GM13976 (cell line): ENCODE measurements around the gene GAGE10.

ENCODE experiments used
- DNase-seq: peaks from one replicate; pipeline ENCODE4 v3.0.0; 2012; ENCODE audit warnings: low spot score
- in situ Hi-C: fragments of 300-500 bp; cut with MboI; formaldehyde crosslinking; loops from one replicate; pipeline ENCODE4 v1.12.0; 2022; ENCODE audit warnings: low sequenced_read_pairs, mixed read lengths, inconsistent platforms; ENCODE audit not compliant: unreplicated experiment
- TF ChIP-seq, protein P1 (sequence below): IDR thresholded peaks from 2 replicates; pipeline ENCODE4 v1.5.1; 2012; ENCODE audit warnings: borderline replicate concordance, mild to moderate bottlenecking; ENCODE audit not compliant: insufficient read depth; ENCODE audit errors: extremely low read depth, missing control alignments, control extremely low read depth

GAGE10 gene, protein sequence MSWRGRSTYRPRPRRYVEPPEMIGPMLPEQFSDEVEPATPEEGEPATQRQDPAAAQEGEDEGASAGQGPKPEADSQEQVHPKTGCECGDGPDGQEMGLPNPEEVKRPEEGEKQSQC

GRCh38 chrX:49303346-49303745 is at the start of gene GAGE10:
Gene GAGE10, plus strand, starts transcription at chrX:49303646. Its CDS starts 1,214 bp downstream, at chrX:49304860.
- in situ Hi-C loops: no loop called here
- no peak for DNase-seq

DNA sequence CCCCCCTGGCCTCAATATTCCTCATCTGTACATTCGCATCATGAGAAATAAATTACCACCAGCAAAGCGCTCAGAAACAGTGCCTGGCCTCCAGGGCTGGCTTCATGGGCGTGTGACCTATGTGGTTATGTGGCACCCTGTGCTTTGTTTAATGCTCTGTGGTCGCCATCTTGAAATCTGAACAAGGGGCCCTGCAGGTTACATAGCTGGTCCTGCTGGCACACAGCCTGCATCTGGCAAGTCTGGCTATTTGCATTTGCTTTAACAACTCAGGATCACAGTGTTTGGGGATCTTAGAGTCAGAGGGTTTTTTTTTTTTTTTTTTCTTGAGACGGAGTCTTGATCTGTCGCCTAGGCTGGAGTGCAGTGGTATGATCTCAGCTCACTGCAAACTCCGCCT is 48.8 kb upstream of the GAGE10 start:
- TF ChIP-seq, protein P1, sequence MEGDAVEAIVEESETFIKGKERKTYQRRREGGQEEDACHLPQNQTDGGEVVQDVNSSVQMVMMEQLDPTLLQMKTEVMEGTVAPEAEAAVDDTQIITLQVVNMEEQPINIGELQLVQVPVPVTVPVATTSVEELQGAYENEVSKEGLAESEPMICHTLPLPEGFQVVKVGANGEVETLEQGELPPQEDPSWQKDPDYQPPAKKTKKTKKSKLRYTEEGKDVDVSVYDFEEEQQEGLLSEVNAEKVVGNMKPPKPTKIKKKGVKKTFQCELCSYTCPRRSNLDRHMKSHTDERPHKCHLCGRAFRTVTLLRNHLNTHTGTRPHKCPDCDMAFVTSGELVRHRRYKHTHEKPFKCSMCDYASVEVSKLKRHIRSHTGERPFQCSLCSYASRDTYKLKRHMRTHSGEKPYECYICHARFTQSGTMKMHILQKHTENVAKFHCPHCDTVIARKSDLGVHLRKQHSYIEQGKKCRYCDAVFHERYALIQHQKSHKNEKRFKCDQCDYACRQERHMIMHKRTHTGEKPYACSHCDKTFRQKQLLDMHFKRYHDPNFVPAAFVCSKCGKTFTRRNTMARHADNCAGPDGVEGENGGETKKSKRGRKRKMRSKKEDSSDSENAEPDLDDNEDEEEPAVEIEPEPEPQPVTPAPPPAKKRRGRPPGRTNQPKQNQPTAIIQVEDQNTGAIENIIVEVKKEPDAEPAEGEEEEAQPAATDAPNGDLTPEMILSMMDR: no peak
- DNase-seq: no peak
- in situ Hi-C loops: no loop called here

More at GRCh38 chrX:49303346-49303745, at the start of gene GAGE10:
- TF ChIP-seq, protein P1: no peak

GRCh38 chrX:49256268-49256995 is 47.0 kb upstream of the GAGE10 start:
- DNase-seq: no peak
- TF ChIP-seq, protein P1: no peak
- in situ Hi-C loops: no loop called here

GRCh38 chrX:49257074-49257790 is 46.2 kb upstream of the GAGE10 start:
- TF ChIP-seq, protein P1: no peak
- in situ Hi-C loops: no loop called here
- DNase-seq: no peak

DNA sequence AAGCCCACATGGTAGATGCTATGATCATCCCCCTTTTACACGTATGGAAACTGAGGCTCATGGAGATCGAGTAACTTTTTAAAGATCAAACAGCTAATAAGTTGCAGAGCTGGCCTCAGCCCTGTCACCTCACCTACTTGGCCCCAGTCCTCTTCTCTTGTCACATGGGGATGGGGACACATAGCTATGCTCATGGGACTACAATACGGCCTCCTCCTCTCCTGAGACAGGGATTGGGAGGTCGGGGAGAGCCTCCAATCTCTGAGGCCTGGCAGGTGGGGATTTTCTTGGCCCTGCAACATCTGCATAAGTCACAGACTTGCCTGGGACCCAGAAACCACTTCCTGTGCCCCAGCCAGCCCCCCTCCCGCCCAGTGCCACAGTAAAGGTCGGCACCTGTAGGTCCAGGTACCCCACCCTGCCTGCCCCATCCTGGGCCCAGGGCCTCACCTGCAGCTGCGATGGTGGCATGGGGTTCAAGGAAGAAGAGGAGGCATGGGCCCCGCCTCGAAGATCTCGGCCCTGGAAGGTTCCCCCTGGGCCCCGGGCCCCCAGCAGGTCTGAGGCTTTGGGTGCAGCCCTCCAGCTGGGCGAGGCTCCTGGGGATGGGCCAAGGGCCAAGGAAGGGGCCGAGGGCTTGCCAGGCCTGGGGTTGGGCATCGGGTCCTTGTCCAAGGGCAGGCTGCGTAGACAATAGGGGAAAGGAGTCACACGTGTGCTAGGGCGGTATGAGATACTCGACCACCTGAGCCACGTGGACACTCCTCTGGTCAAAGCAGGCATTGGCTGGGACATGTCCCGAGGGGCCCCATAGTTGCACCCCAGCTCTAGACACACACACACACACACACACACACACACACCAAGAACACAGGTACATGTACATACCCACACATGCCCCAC is 45.3 kb upstream of the GAGE10 start:
- in situ Hi-C loops: no loop called here
- no peak for DNase-seq
- TF ChIP-seq, protein P1: no peak

- in situ Hi-C loops: no loop called here
- TF ChIP-seq, protein P1: no peak
- no peak for DNase-seq
These were observed 44.7 kb upstream of the GAGE10 start for GRCh38 chrX:49258749-49259124.
